T-helper 2 cell treated with Interferon-gamma antibody and Interleukin-4, amounts not matched to agents 100 ng/mL and 5 ng/mL, for 36 hours (primary cell): ENCODE measurements around the gene RYR2. TPM values are rescaled to one million over a fixed set of nuclear protein-coding genes. Genes with fewer than 3 reads are reported as not detected.

Source experiments
- intact Hi-C: fragments of 100-400 bp; cut with micrococcal nuclease; formaldehyde crosslinking; loops from one replicate; pipeline ENCODE4 v1.15.1; 2023
- total RNA-seq: library from RNA; stranded (reverse); gene quantifications from 2 replicates; pipeline ENCODE4 v1.2.3, GENCODE V29; 2022

Gene RYR2
- total RNA-seq, result 0.39 and 0.45 TPM in 2 replicates

DNA sequence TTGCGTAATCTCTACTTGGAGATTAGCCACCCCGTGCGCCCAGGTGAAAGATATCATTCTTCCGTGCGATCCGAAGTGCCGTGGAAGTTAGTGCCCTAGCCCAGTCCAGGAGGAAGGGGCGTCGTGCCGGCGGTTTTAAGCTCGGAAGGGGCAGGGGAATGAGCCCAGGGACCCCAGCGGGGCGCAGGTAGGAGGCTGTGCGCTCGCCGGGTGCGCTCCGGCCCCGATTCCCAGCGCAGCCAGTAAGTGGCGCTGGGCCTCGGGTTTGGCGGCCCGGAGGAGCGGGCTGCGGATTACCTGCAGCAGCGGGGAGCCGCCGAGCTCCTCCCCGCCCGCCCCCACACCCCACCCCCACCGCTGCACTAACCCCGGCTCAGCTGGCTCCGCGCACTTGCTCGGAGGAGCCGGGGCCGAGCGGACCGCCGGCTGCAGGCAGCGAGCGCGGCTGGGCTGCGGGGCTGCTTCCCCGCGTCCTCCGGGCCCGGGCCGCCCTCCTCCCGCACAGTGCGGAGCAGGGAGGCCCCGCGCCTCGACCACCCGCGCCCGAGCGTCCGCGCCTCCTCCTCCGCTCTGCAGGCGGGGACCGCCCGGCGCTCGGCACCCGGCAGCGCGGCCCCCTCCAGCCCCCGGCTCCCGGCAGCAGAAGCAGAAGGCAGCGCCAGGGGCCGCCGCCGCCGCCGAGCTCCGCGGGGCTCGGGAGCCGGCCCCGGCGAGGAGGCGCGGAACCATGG lies at the start of gene RYR2:
TSS of gene RYR2 (plus strand) at position 390 of the 731 bp plus-strand sequence. CDS start at position 728, 338 bp downstream.
- intact Hi-C loops, result no loop called here

DNA sequence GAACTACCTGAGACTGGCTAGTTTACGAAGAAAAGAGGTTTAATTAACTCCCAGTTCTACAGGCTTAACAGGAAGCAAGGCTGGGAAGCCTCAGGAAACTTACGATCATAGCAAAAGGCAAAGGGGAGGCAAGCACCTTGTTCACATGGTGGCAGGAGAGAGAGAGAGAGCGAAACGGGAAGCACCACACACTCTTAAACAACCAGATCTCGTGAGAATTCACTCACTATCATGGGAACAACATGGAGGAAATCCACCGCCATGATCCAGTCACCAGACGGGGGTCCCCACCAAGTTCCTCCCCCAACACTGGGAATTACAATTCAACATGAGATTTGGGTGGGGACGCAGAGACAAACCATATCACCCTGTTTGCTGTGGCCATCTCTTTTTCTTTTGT lies 49.5 kb upstream of the RYR2 start:
- intact Hi-C loops, result no loop called here

DNA sequence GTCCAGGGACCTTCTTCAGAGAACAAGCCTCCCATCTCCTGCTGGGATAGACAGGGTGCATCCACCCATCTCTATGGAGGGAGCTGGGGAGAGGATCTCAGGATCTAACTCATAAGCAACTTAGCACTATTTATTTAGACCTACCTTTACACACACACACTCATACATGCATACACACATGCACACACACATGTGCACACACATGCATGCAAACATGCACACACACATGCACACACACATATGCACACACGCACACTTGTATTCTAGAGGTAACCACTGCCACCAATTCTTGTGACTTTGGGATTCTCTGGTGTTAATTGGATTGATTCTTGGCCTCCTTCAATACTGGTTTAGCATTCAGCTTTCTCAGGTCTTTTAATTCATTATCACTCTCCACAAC lies 47.5 kb upstream of the RYR2 start:
- intact Hi-C loops, result no loop called here

DNA sequence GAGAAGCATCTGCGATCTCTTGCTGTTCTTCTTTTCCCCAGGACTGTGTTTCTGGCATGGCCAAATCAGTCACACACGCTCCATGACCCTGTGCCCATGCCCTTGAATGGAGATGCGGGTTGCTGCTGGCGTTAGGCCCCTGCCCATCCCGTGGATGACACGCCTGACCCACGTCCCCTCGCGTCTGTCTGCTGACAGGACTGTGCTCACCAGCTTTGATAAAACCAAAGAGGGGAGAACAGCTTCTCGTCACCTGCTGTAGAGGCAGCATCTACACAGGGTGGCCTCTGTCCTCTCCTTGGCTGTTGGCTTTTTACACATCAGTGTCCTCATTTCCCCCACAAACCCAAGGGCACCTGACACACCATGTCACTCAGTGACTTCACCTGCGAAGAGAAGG lies 44.6 kb upstream of the RYR2 start:
- intact Hi-C loops, result no loop called here

DNA sequence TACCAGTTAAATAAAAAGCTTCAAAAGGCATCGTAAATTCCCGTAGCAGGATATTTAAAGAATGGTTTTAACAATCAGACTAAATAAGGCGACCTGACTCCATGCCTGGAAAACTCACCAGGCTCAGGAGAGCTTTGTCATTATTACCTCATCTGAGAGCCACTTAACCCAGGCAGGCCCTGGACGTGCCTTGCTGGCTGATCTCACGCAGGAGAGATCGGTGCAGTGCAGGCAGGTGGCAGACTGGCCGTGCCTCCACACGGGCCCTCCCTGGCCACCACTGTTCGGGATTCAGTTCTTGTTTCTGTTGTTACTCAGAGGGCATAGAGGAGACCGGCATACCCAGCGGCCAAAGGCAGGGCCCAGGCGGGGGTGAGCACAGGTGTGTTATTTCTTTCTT lies 44.1 kb upstream of the RYR2 start:
- intact Hi-C loops, result no loop called here

DNA sequence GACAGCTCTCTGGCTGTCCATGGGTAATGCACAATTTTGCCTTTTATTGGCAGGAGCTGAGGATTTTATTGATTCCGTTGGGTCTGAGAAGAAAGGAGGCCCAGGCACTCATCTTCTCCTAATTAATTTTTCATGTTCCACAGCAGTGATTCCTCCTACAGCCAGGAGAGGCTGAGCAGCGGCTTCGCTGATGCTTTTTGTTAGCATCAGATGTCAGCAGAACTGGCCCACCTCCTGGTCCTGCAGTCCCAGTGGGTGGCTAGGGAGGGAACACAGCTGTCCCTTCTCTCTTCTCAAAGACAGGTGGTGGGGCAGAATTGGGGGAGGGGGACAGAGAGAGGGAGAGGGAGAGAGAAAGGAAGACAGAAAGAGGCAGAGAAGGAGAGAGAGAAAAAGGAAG lies 43.4 kb upstream of the RYR2 start:
- intact Hi-C loops, result no loop called here

DNA sequence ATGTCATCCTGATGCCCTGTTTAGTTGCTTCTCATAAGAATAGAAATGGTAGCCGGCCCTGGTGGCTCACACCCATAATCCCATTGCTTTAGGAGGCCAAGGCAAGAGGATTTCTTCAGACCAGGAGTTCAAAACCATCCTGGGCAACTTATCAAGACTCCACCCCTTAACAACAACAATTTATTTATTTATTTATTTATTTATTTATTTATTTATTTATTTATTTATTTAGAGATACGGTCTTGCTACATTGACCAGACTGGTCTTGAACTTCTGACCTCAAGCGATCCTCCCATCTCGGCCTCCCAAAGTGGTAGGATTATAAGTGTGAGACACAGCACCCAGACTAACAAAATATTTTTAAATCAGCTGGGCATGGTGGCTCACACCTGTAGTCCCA lies 41.8 kb upstream of the RYR2 start:
- intact Hi-C loops, result no loop called here

DNA sequence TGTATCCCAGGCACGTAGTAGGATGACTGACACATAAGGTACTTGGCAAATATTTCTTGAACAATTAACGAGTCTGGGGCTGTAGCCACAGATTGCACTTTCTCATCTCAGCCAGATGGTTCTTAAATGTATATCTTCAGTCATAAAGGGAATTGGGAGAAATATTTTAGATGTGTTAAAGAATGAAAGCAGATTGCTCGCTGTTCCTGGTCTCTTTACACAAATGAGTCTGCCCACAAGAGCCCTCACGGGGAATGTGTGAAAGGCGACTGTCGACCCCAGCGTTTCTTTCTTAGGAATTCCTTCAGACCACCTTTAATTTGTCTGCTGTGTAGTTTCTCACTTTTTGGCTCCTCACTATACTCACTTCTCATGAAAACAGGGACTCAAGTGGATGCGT lies 38.5 kb upstream of the RYR2 start:
- intact Hi-C loops, result no loop called here

DNA sequence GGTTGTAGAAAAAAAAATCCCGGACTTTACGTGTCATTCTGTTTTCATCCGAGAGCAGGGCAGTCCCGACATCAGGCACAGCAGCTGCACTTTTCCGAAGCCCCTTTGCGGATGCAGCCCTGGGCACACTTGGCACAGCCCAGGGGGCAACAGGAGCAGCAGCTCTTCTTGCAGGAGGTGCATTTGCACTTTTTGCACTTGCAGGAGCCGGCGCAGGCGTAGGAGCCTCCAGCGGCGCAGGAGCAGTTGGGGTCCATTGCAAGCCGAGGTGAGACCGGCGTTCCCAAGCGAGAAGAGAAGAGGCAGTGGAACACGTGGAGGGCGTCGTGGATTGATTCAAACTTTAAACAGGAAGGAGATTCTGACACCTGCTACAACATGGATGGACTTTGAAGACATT lies 37.9 kb upstream of the RYR2 start, which contains the start of gene MT1HL1:
TSS of gene MT1HL1 (minus strand) at position 326 of the 400 bp plus-strand sequence. CDS start at position 257, 69 bp downstream.
- intact Hi-C loops, result no loop called here

DNA sequence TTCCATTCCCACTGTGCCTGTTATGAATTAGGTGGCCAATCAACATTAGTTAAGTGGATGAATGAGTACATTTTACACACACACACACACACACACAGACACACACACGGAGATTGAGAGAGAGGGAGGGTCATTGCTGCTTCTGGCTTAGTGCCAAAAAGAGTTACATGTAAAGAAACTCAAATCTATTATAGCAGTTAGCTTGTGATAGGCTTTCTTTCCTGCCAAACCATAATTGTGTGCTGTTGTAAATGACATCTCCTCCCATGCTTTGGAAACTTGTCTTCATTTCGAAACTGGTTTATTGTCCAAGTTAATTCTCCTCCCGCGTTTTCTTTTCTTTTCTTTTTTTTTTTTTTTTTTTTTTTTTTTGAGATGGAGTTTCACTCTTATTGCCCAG lies 36.3 kb upstream of the RYR2 start:
- intact Hi-C loops, result no loop called here

DNA sequence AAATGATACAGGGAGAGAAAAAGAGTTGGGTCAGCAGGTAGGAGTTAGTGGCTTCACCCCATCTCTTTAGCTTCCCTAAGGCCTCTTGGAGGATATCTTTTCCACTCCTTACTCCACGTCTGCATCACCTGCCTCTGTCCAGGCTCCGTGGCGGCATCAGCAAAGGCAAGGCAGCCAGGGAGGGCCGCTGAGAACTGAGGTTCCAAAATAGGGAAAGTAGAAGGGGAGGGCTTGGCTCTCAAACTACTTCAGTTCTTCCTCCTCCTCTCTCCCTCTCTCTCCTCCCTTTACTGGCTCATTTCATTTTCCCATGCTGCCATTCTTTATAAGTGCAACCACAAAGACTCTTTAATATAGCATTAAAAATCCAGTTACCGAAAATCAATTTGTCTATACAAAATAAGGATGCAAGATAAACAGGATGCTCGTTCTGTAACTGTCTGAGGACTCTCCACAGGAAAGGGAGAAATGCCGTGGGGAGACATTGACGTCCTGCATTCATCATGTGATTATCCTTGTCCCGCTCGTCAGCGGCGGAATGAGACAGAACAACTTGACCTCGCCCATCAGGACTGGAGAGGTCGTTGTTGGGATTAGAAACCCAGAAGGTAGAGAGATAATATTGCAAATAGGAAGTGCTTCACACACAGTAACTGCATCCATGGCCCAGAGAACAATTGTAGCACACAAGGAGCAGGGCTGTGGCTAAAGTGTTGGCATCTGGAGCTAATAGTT lies 34.7 kb upstream of the RYR2 start:
- intact Hi-C loops, result no loop called here

DNA sequence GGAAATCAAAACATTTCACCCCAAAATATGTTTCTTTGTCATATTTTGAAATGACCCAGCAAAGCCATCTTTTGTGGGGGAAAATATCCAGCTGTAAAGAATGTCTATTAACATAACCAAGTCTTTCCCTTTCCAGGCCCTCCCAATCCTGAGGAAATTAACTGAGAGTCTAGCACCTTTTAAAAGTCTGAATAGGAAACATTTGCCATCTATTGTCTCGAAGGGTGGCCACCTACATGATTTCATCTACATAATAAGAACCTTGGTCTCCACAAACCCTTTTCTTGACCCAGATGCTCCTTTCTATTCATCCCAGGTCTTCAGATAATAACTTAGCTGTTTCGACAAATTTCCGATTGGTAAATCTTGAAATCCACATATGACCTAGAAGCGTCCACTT lies 32.4 kb upstream of the RYR2 start:
- intact Hi-C loops, result no loop called here

DNA sequence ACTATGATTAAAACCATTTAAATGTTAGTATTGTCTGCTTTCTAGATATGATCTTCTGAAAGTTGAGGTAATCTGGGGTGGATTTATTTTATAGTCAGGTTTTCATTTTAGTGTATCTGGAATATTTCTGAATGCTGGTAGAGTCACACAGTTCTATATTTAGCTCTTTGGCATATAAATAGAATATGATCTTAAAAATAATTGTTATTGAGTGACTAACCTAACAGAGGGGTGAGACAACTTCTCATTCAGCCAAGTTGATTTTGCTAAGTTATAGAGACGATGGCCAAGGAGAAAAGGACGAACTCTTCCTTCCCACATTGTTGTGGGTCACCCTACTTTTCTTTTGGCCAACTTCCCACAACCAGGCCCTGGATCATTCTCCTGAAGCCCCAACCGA lies 30.6 kb upstream of the RYR2 start:
- intact Hi-C loops, result no loop called here

DNA sequence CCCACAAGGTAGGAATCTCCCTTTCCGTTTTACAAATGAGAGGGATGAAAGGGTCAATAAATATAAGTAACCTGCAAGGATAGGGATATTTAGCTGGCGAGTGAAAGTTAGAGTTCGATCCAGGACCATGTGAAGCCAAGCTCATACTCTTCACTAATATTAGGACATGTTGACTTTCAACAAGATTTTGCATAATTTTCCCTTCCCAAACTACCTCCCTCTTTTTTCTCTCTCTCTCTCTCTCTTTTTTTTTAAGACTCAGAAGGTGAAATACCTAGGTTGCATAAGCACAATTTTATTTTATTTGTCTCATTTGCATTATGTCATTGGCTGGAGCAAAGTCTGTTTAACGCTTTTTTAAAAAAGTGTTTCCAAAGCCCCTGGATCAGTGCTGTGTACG lies 29.6 kb upstream of the RYR2 start:
- intact Hi-C loops, result no loop called here

DNA sequence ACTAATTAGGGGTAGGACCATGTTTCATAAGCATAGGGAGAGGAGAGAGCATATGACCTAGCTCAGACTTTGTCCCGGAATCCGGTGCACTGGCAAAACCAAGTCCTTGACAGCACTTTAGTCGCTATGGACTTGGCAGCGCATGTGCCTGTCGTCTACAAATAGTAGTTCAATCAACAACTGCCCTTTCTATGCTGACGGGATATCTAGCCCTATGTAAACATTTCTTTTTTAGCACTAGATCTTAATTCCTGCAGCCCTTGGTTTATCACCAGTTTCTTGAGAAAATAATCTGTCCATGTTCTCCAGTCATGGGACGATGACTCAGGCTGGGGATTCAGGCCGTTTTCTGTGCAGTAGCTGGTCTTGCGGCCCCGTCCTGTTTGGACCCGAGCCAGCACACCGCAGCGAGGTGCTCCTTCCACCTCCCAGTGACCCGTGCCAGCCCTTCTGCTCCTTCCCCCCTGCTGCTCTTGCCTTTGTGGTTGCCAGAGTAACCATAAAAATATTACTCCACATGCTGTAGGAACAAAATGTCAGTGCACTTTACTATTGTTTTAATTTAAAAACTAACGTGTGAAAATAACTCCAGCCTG lies 29.1 kb upstream of the RYR2 start:
- intact Hi-C loops, result no loop called here

DNA sequence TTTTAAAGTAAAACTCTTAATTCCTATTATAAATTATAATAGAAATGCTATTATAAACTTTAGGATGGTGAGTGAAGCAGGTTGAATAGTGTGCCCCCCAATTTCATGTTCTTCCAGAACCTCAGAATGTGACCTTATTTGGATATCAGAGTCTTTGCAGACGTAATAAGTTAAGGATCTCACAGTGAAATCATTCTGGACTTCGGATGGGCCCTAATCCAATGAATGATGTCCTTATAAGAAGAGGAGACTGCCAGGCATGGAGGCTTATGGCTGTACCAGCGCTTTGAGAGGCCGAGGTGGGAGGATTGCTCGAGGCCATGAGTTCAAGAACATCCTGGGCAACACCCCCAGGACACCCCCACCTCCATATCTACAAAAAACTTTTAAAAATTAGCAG lies 28.4 kb upstream of the RYR2 start:
- intact Hi-C loops, result no loop called here

DNA sequence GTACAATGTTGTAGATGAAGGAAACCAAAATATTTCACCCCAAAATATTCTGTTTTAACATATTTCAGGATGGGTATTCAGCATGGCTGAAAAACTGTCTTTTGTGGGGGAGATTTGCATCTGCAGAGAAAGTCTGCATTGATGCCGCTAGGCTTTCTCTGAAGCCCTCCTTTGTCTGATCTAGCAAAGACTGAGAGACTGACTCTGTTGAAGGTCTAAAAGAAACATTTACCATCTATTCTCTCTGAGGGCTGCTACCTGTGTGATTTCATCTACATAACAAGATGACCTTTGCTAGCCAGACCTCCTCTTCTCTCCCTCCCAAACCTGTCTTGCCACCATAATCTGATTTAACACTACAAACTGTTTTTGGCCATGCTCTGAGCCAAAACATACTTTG lies 25.4 kb upstream of the RYR2 start:
- intact Hi-C loops, result no loop called here

DNA sequence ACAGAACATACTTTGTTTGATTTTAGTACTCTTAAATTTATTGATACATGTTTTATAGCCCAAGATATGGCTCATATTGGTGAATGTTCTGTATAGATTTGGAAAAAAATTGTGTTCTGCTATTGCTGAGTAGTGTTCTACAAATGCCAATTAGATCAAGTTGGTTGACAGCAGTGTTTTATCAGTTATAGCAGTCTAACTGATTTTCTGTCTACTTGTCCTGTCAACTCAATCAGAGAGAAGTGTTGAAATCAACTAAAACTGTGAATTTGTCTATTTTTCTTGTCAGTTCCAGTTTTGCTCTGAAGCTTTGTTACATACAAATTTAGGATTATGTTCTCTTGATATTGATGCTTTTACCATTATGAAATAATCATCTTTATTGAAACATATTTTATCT lies 23.1 kb upstream of the RYR2 start:
- intact Hi-C loops, result no loop called here

DNA sequence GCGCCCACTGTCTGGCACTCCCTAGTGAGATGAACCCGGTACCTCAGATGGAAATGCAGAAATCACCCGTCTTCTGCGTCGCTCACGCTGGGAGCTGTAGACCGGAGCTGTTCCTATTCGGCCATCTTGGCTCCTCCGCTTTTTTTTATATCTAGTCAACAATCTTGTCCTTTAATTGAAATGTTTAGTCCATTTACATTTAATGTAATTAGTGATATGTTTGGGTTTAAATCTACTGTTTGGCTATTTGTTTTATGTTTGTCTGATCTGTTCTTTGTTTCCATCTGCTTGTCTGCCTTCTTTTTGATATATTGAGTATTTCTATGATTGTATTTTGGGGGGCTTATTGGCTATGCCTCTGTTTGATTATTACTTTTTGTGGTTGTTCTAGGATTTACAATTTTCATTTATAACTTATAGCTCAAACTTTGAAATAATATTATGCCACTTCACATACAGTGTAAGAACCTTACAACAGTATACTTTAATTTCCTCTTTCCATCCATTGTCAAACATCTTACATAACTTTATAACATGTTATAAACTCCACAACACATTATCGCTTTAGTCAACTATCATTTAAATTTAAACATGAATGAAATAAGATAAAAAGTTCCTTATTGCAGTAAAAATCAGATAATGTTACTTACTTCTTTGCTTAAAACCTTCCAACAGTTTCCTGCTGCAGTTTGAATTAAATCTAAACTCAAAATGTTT lies 16.5 kb upstream of the RYR2 start:
- intact Hi-C loops, result no loop called here

DNA sequence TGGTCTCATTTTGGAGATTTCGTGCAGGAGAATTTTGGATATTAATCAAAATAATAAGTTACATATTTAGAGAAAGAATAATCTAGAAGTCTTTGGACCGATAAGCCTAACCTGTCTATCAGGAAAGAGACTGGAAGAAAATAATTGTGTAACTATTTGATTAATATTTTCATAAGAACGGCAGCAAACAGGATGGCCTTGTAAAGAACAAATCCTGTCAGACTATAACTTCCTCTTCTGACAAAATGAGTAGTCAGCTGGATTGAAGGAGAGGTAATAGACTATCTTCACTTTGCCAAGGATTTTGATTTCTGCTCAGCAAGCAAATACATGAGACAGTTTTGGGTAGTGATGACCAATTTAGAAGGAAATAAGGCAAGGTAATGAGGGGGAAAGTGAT lies 12.7 kb upstream of the RYR2 start:
- intact Hi-C loops, result no loop called here

DNA sequence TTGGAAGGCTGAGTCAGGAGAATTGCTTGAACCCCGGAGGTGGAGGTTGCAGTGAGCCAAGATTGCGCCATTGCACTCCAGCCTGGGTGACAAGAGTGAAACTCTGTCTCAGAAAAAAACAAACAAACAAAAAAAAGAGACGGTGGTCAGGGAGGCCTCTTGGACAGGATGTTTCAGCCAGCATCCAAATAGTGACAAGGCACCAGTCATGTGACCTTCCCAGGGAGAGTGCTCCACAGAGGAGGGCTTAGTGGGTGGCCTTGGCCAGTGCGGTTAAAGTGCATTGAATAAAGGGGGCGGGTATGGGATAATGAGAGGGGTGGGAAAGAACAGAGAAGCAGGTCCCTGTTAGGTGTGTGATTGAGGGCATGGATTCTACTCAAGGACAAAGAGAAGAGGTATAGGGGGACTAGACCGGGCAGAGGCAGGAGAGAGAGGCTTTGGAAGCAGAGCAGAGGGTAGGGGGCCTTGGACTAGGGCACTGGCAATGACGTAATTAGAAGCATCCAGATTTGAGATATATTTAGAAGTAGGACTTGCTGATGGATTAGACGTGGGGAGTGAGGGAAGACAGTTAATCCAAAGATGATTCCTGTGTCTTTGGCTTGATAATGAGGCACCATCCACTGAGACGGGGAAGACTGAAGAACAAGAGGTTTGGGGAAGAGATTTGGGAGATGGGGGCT lies 12.0 kb upstream of the RYR2 start:
- intact Hi-C loops, result no loop called here
